ENCODE data around the gene ZRANB1.

- TF ChIP-seq CTCF (conservative IDR thresholded peaks at IDR 0.05) (no peak), ZFX (IDR thresholded peaks at IDR 0.05) (no peak)
Measured at GRCh38 chr10:124946945-124947344, 5.0 kb downstream of the ZRANB1 start.

Data from C4-2B (cell line).